Measurements from ENCODE around the gene ATP2B1. TPM values are rescaled to one million over a fixed set of nuclear protein-coding genes. Genes with fewer than 3 reads are reported as not detected.

Gene ATP2B1
- total RNA-seq, 1 experiment from 2014 or later, result 221 TPM

DNA sequence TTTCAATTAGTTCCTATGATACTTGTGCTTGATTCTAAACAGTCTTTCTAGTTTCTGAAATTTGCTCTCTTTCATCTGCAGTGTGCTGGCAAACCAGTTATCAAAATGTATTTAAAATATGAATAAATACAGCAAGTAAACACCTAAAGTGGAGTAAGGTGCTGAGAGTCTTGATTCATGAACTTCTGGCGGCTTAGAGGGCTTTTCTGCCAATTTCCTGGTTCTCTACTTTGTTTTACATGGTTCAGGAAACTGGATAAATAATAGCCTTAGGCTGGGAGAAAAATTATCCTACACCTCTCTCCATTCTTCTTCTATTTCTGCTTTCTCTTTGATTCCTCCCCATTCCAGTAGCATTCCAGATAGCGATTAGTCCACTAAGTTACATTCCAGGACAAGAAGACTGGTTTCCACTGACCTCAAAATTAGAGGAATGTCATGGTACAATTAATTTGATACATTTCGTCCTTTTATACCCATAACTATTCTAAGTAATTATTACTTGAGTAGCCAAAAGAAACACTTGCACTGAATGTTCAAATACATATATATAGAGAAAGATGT is 14.9 kb downstream of the ATP2B1 start:
- no peaks in the 10 kb centered on the region for H3K36me3 Mint-ChIP-seq (ENCODE audit: insufficient read depth, unreplicated experiment)
- intact Hi-C loops (cut with micrococcal nuclease), result no loop called here
- ChIA-PET CTCF (interaction anchor here (1.2 kb wide), 1 partner anchor 17 kb away, joined by 3 read pairs; no protein-coding TSS in a partner anchor), POLR2A (interaction anchor here (0.8 to 14.6 kb wide), 4 partner anchors 9 to 24 kb away, joined by 3 to 136 read pairs (median 5); partner anchors contain the start of gene ATP2B1)
- peaks cover 38% of the 10 kb centered on the region for H3K4me1 Mint-ChIP-seq (ENCODE audit: insufficient read depth, unreplicated experiment)
- no peak overlapping the region for H3K27ac Mint-ChIP-seq (ENCODE audit: low read depth, unreplicated experiment)
- H3K9me3 Mint-ChIP-seq (ENCODE audit: unreplicated experiment), result no peaks in the 10 kb centered on the region
- DNase-seq (ENCODE audit: unreplicated experiment), result no peak
- no peak overlapping the region for H3K4me3 Mint-ChIP-seq (ENCODE audit: unreplicated experiment)
- H3K27me3 Mint-ChIP-seq (ENCODE audit: insufficient read depth, unreplicated experiment), result no peaks in the 10 kb centered on the region
- BruUV-seq (replicated peaks), result no TSS peak
- no peak for TF ChIP-seq CTCF (IDR thresholded peaks at IDR 0.05; ENCODE audit: unreplicated experiment)

GRCh38 chr12:89692439-89692838 is 16.2 kb downstream of the ATP2B1 start:
- H3K36me3 Mint-ChIP-seq (ENCODE audit: insufficient read depth, unreplicated experiment), result no peaks in the 10 kb centered on the region
- no peaks in the 10 kb centered on the region for H3K9me3 Mint-ChIP-seq (ENCODE audit: unreplicated experiment)
- peaks cover 34% of the 10 kb centered on the region for H3K4me1 Mint-ChIP-seq (ENCODE audit: insufficient read depth, unreplicated experiment)
- CTCF ChIA-PET, result no interaction called here
- no peak for TF ChIP-seq CTCF (IDR thresholded peaks at IDR 0.05; ENCODE audit: unreplicated experiment)
- POLR2A ChIA-PET, result interaction anchor here (1.6 to 14.6 kb wide), 2 partner anchors 8 to 15 kb away, joined by 4 to 136 read pairs; partner anchors contain the start of gene ATP2B1
- intact Hi-C loops (cut with micrococcal nuclease), result no loop called here
- DNase-seq (ENCODE audit: unreplicated experiment), result no peak
- no peak overlapping the region for H3K27ac Mint-ChIP-seq (ENCODE audit: low read depth, unreplicated experiment)
- no peak overlapping the region for H3K4me3 Mint-ChIP-seq (ENCODE audit: unreplicated experiment)
- BruUV-seq (replicated peaks), result no TSS peak
- no peaks in the 10 kb centered on the region for H3K27me3 Mint-ChIP-seq (ENCODE audit: insufficient read depth, unreplicated experiment)

- H3K9me3 Mint-ChIP-seq (ENCODE audit: unreplicated experiment), result no peaks in the 10 kb centered on the region
- peaks cover 28% of the 10 kb centered on the region for H3K4me1 Mint-ChIP-seq (ENCODE audit: insufficient read depth, unreplicated experiment)
- no peaks in the 10 kb centered on the region for H3K36me3 Mint-ChIP-seq (ENCODE audit: insufficient read depth, unreplicated experiment)
- POLR2A ChIA-PET, result interaction anchor here (0.9 to 14.6 kb wide), 3 partner anchors 9 to 16 kb away, joined by 4 to 136 read pairs (median 4); partner anchors contain the start of gene ATP2B1
- no peak overlapping the region for H3K27ac Mint-ChIP-seq (ENCODE audit: low read depth, unreplicated experiment)
- TF ChIP-seq CTCF (IDR thresholded peaks at IDR 0.05; ENCODE audit: unreplicated experiment), result no peak
- BruUV-seq (replicated peaks), result no TSS peak
- no peak for DNase-seq (ENCODE audit: unreplicated experiment)
- H3K27me3 Mint-ChIP-seq (ENCODE audit: insufficient read depth, unreplicated experiment), result no peaks in the 10 kb centered on the region
- intact Hi-C loops (cut with micrococcal nuclease), result no loop called here
- CTCF ChIA-PET, result no interaction called here
- no peak overlapping the region for H3K4me3 Mint-ChIP-seq (ENCODE audit: unreplicated experiment)
These were observed 17.0 kb downstream of the ATP2B1 start for GRCh38 chr12:89691659-89692058.

DNA sequence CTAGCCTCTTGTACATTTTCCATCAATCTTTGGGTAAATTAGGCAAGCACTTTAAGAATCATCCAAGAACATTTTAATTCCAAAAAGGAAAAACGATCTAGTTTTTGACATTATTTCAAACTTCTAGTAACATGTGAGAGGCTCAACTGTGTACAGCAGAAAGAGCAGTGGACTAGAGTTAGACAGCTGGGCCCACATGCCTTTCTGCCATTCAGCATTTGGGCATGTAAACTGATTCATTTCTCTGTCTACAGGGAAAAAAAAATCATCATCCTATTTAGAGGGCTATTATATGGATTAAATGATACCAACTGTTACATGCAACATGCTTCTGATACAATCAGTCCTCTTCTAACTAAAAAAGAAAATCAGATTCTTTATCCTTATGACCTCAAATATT is 17.7 kb downstream of the ATP2B1 start:
- Mint-ChIP-seq H3K4me1 (ENCODE audit: insufficient read depth, unreplicated experiment) (peaks cover 29% of the 10 kb centered on the region), H3K4me3 (ENCODE audit: unreplicated experiment) (no peak overlapping the region), H3K27ac (ENCODE audit: low read depth, unreplicated experiment) (no peak overlapping the region), H3K36me3 (ENCODE audit: insufficient read depth, unreplicated experiment) (no peaks in the 10 kb centered on the region), H3K9me3 (ENCODE audit: unreplicated experiment) (no peaks in the 10 kb centered on the region), H3K27me3 (ENCODE audit: insufficient read depth, unreplicated experiment) (no peaks in the 10 kb centered on the region)
- DNase-seq (ENCODE audit: unreplicated experiment), result no peak
- intact Hi-C loops (cut with micrococcal nuclease), result no loop called here
- ChIA-PET POLR2A (interaction anchor here (0.9 to 14.6 kb wide), 3 partner anchors 10 to 17 kb away, joined by 4 to 136 read pairs (median 4); partner anchors contain the start of gene ATP2B1), CTCF (interaction anchor here (0.6 kb wide), 1 partner anchor 277 kb away, joined by 3 read pairs; no protein-coding TSS in a partner anchor)
- no peak for TF ChIP-seq CTCF (IDR thresholded peaks at IDR 0.05; ENCODE audit: unreplicated experiment)
- no TSS peak for BruUV-seq (replicated peaks)
